ENCODE data around the gene ST7. TPM values are rescaled to one million over a fixed set of nuclear protein-coding genes. Genes with fewer than 3 reads are reported as not detected.
A peak's percentile ranks its signal among the peaks of the same experiment; 100 is the strongest.

The ST7 gene
- total RNA-seq, 2 experiments from 2014 or later: 5.9 to 9.2 TPM

GRCh38 chr7:117008886-117009531 is 55.7 kb downstream of the ST7 start:
- Mint-ChIP-seq H3K9me3 (no peaks in the 10 kb centered on the region), H3K27me3 (no peaks in the 10 kb centered on the region), H3K4me1 (ENCODE audit: low read depth) (peaks cover 75% of the 10 kb centered on the region), H3K4me3 (peak overlapping the region; percentile 22), H3K36me3 (ENCODE audit: low read depth) (no peaks in the 10 kb centered on the region), H3K27ac (peak overlapping the region; percentile 89)
- ATAC-seq (peak; percentile 11), DNase-seq (peak; percentile 65)
- ChIA-PET CTCF (interaction anchor here (0.8 to 10.8 kb wide), 7 partner anchors 17 to 224 kb away, joined by 3 to 146 read pairs (median 4); no protein-coding TSS in a partner anchor), POLR2A (interaction anchor here (0.9 to 1.0 kb wide), 2 partner anchors 43 to 56 kb away, joined by 3 read pairs; partner anchors contain the start of gene ST7)
- TF ChIP-seq CTCF (IDR thresholded peaks at IDR 0.05): no peak
- intact Hi-C loops (cut with micrococcal nuclease): no loop called here

GRCh38 chr7:117009705-117010361 is 56.5 kb downstream of the ST7 start:
- Mint-ChIP-seq H3K36me3 (ENCODE audit: low read depth) (no peaks in the 10 kb centered on the region), H3K27ac (peak overlapping the region; percentile 89), H3K4me3 (peak overlapping the region; percentile 20), H3K27me3 (peaks cover 2% of the 10 kb centered on the region), H3K4me1 (ENCODE audit: low read depth) (peaks cover 78% of the 10 kb centered on the region), H3K9me3 (no peaks in the 10 kb centered on the region)
- no peak for TF ChIP-seq CTCF (IDR thresholded peaks at IDR 0.05)
- no peak for DNase-seq
- ChIA-PET CTCF (interaction anchor here (0.9 to 10.8 kb wide), 6 partner anchors 22 to 118 kb away, joined by 3 to 146 read pairs (median 6); no protein-coding TSS in a partner anchor), POLR2A (interaction anchor here (0.8 to 1.5 kb wide), 3 partner anchors 42 to 799 kb away, joined by 3 read pairs; partner anchors contain the start of gene TES)
- intact Hi-C loops (cut with micrococcal nuclease): loop anchor here (1.0 to 2.0 kb wide), 2 partner anchors 15 to 101 kb away; no protein-coding TSS in a partner anchor
- ATAC-seq: peak; percentile 12

GRCh38 chr7:117010375-117011133 is 57.3 kb downstream of the ST7 start:
- Mint-ChIP-seq H3K4me3 (peak overlapping the region; percentile 20), H3K9me3 (no peaks in the 10 kb centered on the region), H3K27ac (peak overlapping the region; percentile 89), H3K4me1 (ENCODE audit: low read depth) (peaks cover 81% of the 10 kb centered on the region), H3K27me3 (peaks cover 2% of the 10 kb centered on the region), H3K36me3 (ENCODE audit: low read depth) (no peaks in the 10 kb centered on the region)
- ChIA-PET CTCF (interaction anchor here (0.9 to 10.8 kb wide), 7 partner anchors 23 to 117 kb away, joined by 3 to 146 read pairs (median 5); no protein-coding TSS in a partner anchor), POLR2A (interaction anchor here (0.8 to 1.5 kb wide), 2 partner anchors 100 to 800 kb away, joined by 3 read pairs; partner anchors contain the start of gene TES)
- TF ChIP-seq CTCF (IDR thresholded peaks at IDR 0.05): no peak
- intact Hi-C loops (cut with micrococcal nuclease): loop anchor here (1.0 to 2.0 kb wide), 2 partner anchors 15 to 100 kb away; no protein-coding TSS in a partner anchor
- ATAC-seq (peak; percentile 57), DNase-seq (peak; percentile 62)

GRCh38 chr7:117011419-117012260 is 58.3 kb downstream of the ST7 start:
- no peaks in the 10 kb centered on the region for H3K36me3 Mint-ChIP-seq (ENCODE audit: low read depth)
- H3K27ac Mint-ChIP-seq: peak overlapping the region; percentile 80
- intact Hi-C loops (cut with micrococcal nuclease): loop anchor here (2.0 kb wide), 1 partner anchor 99 kb away; no protein-coding TSS in a partner anchor
- CTCF ChIA-PET: interaction anchor here (0.8 to 10.8 kb wide), 10 partner anchors 10 to 116 kb away, joined by 3 to 146 read pairs (median 5); no protein-coding TSS in a partner anchor
- no peak for TF ChIP-seq CTCF (IDR thresholded peaks at IDR 0.05)
- no peaks in the 10 kb centered on the region for H3K9me3 Mint-ChIP-seq
- ATAC-seq (peak; percentile 64), DNase-seq (no peak)
- H3K27me3 Mint-ChIP-seq: peaks cover 2% of the 10 kb centered on the region
- H3K4me1 Mint-ChIP-seq (ENCODE audit: low read depth): peaks cover 79% of the 10 kb centered on the region
- POLR2A ChIA-PET: interaction anchor here (0.6 to 1.2 kb wide), 3 partner anchors 10 to 159 kb away, joined by 3 read pairs; no protein-coding TSS in a partner anchor
- peak overlapping the region; percentile 15 for H3K4me3 Mint-ChIP-seq
